Right atrium auricular region (tissue), 2 donors: Measurements from ENCODE around the gene ZNRF4. TPM values are rescaled to one million over a fixed set of nuclear protein-coding genes. Genes with fewer than 3 reads are reported as not detected.

Experiments used
- DNase-seq: peaks from one replicate; pipeline ENCODE4 v3.0.0-alpha.2; 2019; ENCODE audit warnings: low spot score
- H3K27ac ChIP-seq, 2 donors: fragments of 200-600 bp; sonication (generic); 1 replicate in 1 of 2; 2 replicates in 1 of 2; pipeline ENCODE4 v1.5.1; 2016 to 2019
- H3K27me3 ChIP-seq, 2 donors: fragments of 200-600 bp; sonication (generic); one replicate each; pipeline versions ENCODE4 v1.5.1 to v1.6.0; 2017 to 2019
- H3K36me3 ChIP-seq: fragments of 200-600 bp; sonication (generic); one replicate; pipeline ENCODE4 v1.5.1; 2016
- H3K4me1 ChIP-seq, 2 donors: fragments of 200-600 bp; sonication (generic); one replicate each; pipeline versions ENCODE4 v1.5.1 to v1.6.0; 2017 to 2019
- H3K4me3 ChIP-seq, 2 donors: fragments of 200-600 bp; sonication (generic); 1 replicate in 1 of 2; 2 replicates in 1 of 2; pipeline ENCODE4 v1.5.1; 2017 to 2019; ENCODE audit warnings: mild to moderate bottlenecking in 1 of 2, moderate library complexity in 1 of 2
- H3K9me3 ChIP-seq, 2 donors: fragments of 200-600 bp; sonication (generic); one replicate each; pipeline ENCODE4 v1.5.1; 2019
- CTCF ChIP-seq, 2 donors: fragments of 200-600 bp; sonication (generic); IDR thresholded peaks; one replicate each; pipeline ENCODE4 v1.5.1; 2019; ENCODE audit warnings: antibody characterized with exemption in 2 of 2
- total RNA-seq, 2 donors: library from RNA; depleted of rRNA; stranded (reverse); fragments of >200 nt; gene quantifications; one replicate each; pipeline ENCODE4 v1.1.0, GENCODE V29; 2016

Gene ZNRF4
- total RNA-seq, 2 donors from 2014 or later = not detected

GRCh38 chr19:5456841-5457200 is 1.6 kb downstream of the ZNRF4 start:
- TF ChIP-seq CTCF (IDR thresholded peaks at IDR 0.05) = no peak

DNA sequence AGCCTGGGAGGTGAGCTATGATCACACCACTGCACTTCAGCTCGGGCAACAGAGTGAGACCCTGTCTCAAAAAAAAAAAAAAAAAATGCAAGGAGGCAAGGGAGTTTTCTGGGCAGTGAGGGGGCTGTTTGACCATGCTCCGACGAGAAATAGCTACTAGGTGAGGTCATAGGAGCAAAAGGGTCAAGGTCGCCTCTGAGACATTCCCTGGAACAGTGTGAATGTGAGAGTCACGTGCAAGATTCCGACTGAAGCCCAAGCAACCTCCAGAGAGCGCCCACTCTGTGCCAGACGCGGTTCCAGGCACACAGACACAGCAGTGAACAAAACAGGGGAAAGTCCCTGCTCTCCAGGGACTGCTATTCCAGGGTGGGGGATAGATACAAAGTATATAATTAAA is 2.5 kb downstream of the ZNRF4 start:
- no peaks in the 10 kb centered on the region for H3K4me1 ChIP-seq
- H3K27ac ChIP-seq = no peak overlapping the region
- H3K4me3 ChIP-seq = no peak overlapping the region
- DNase-seq = no peak
- H3K9me3 ChIP-seq = no peaks in the 10 kb centered on the region
- no peaks in the 10 kb centered on the region for H3K27me3 ChIP-seq
- no peak for TF ChIP-seq CTCF (IDR thresholded peaks at IDR 0.05)
- H3K36me3 ChIP-seq = no peaks in the 10 kb centered on the region

More at GRCh38 chr19:5456841-5457200, 1.6 kb downstream of the ZNRF4 start:
- H3K9me3 ChIP-seq = no peaks in the 10 kb centered on the region
- no peaks in the 10 kb centered on the region for H3K36me3 ChIP-seq
- no peak for DNase-seq
- H3K4me1 ChIP-seq = no peaks in the 10 kb centered on the region
- H3K27me3 ChIP-seq = no peaks in the 10 kb centered on the region
- H3K4me3 ChIP-seq = no peak overlapping the region
- H3K27ac ChIP-seq = no peak overlapping the region

DNA sequence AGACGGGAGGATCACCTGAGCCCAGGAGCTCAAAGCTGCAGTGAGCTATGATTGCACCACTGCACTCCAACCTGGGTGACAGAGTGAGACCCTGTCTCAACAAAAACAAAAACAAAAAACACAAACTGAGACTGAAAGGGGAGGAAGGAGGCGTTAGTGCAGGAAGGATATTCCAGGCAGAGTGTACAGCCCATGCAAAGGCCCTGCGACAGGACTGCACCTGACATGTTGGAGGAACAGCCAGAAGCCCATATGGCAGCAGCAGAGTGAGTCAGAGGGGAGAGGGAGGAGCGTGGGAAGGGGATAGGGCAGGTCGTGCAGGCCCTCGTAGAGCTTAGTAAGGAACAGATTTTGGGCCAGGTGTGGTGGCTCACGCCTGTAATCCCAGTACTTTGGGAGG is 3.2 kb downstream of the ZNRF4 start:
- H3K27ac ChIP-seq = no peak overlapping the region
- no peak for TF ChIP-seq CTCF (IDR thresholded peaks at IDR 0.05)
- no peaks in the 10 kb centered on the region for H3K36me3 ChIP-seq
- no peaks in the 10 kb centered on the region for H3K9me3 ChIP-seq
- no peak for DNase-seq
- H3K4me3 ChIP-seq = no peak overlapping the region
- no peaks in the 10 kb centered on the region for H3K4me1 ChIP-seq
- no peaks in the 10 kb centered on the region for H3K27me3 ChIP-seq

GRCh38 chr19:5459360-5459759 is 4.1 kb downstream of the ZNRF4 start:
- Histone ChIP-seq H3K4me3 (no peak overlapping the region), H3K36me3 (no peaks in the 10 kb centered on the region), H3K9me3 (no peaks in the 10 kb centered on the region), H3K27ac (no peak overlapping the region), H3K27me3 (no peaks in the 10 kb centered on the region), H3K4me1 (no peaks in the 10 kb centered on the region)
- no peak for DNase-seq
- TF ChIP-seq CTCF (IDR thresholded peaks at IDR 0.05) = no peak

GRCh38 chr19:5460748-5461147 is 5.5 kb downstream of the ZNRF4 start:
- TF ChIP-seq CTCF (IDR thresholded peaks at IDR 0.05) = no peak
- Histone ChIP-seq H3K36me3 (no peaks in the 10 kb centered on the region), H3K27ac (no peak overlapping the region), H3K27me3 (no peaks in the 10 kb centered on the region), H3K4me1 (no peaks in the 10 kb centered on the region), H3K9me3 (no peaks in the 10 kb centered on the region), H3K4me3 (no peak overlapping the region)
- no peak for DNase-seq

DNA sequence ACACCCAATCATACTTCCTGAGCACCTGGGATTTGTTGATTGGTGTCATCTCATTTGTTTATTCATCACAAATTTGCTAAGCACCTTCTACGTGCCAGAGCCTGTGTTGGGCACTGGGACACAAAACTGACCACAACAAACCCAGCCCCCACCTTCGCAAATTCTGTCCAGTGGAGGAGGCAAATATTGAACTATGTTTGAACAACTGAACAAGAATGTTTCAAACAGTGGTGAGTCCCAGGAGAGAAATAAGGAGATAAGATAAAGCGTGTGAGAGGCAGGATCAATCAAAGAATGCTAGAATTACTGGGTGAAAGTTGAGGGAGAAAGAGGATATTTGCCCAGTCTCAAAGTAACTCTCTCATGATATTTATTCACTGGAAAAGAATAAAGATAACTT is 8.7 kb downstream of the ZNRF4 start:
- TF ChIP-seq CTCF (IDR thresholded peaks at IDR 0.05) = no peak
- Histone ChIP-seq H3K27me3 (no peaks in the 10 kb centered on the region), H3K9me3 (no peaks in the 10 kb centered on the region), H3K36me3 (no peaks in the 10 kb centered on the region), H3K27ac (no peak overlapping the region), H3K4me3 (no peak overlapping the region), H3K4me1 (peaks cover 0 to 8% of the 10 kb centered on the region in 2 donors)
- DNase-seq = no peak
